Trophoblast cell (in vitro differentiated cells and primary cell): Measurements from ENCODE around the gene TMEM88.

Experiments
- DNase-seq, 2 donors: peaks; one replicate each; pipeline ENCODE4 v3.0.0-alpha.2; 2016
- H2AFZ ChIP-seq: 2 replicates; pipeline ENCODE4 v1.6.1; 2013; ENCODE audit warnings: low read length, moderate library complexity, mild to moderate bottlenecking; ENCODE audit not compliant: insufficient read depth, poor library complexity
- H2AK5ac ChIP-seq: 2 replicates; pipeline ENCODE4 v1.6.1; 2013; ENCODE audit warnings: mild to moderate bottlenecking, low read length
- H2BK120ac ChIP-seq: 2 replicates; pipeline ENCODE4 v1.6.1; 2013; ENCODE audit warnings: low read length, mild to moderate bottlenecking, moderate library complexity; ENCODE audit not compliant: insufficient read depth, poor library complexity
- H2BK12ac ChIP-seq: 2 replicates; pipeline ENCODE4 v1.6.1; 2013; ENCODE audit warnings: mild to moderate bottlenecking, low read length, moderate library complexity
- H2BK5ac ChIP-seq: 2 replicates; pipeline ENCODE4 v1.6.1; 2013; ENCODE audit warnings: low read length, low read depth, moderate library complexity, mild to moderate bottlenecking; ENCODE audit not compliant: poor library complexity
- H3K14ac ChIP-seq: 2 replicates; pipeline ENCODE4 v1.6.1; 2013; ENCODE audit warnings: mild to moderate bottlenecking, low read length
- H3K18ac ChIP-seq: 2 replicates; pipeline ENCODE4 v1.6.1; 2013; ENCODE audit warnings: mild to moderate bottlenecking, low read length
- H3K23ac ChIP-seq: 2 replicates; pipeline ENCODE4 v1.6.1; 2013; ENCODE audit warnings: low read length
- H3K27ac ChIP-seq: 2 replicates; pipeline ENCODE4 v1.5.1; 2013; ENCODE audit warnings: low read depth, mild to moderate bottlenecking, inconsistent platforms, low read length, moderate library complexity
- H3K27me3 ChIP-seq: 2 replicates; pipeline ENCODE4 v1.6.1; 2013; ENCODE audit warnings: inconsistent platforms, mild to moderate bottlenecking, low read length, moderate library complexity; ENCODE audit not compliant: insufficient read depth
- H3K36me3 ChIP-seq, 2 experiments: 1 replicate in 1 of 2; 2 replicates in 1 of 2; pipeline ENCODE4 v1.6.1; 2013; ENCODE audit warnings: low read length in 2 of 2, mild to moderate bottlenecking in 2 of 2, moderate library complexity in 1 of 2; ENCODE audit not compliant: insufficient read depth in 2 of 2, control insufficient read depth in 1 of 2
- H3K4ac ChIP-seq: 2 replicates; pipeline ENCODE4 v1.6.1; 2013; ENCODE audit warnings: low read depth, mild to moderate bottlenecking, low read length, moderate library complexity
- H3K4me1 ChIP-seq, 2 experiments: 1 replicate in 1 of 2; 2 replicates in 1 of 2; pipeline ENCODE4 v1.6.1; 2013; ENCODE audit warnings: low read length in 2 of 2, mild to moderate bottlenecking in 2 of 2, moderate library complexity in 1 of 2; ENCODE audit not compliant: insufficient read depth in 2 of 2, control insufficient read depth in 1 of 2
- H3K4me2 ChIP-seq: 2 replicates; pipeline ENCODE4 v1.6.1; 2013; ENCODE audit warnings: inconsistent platforms, mild to moderate bottlenecking, low read length, moderate library complexity
- H3K4me3 ChIP-seq: 2 replicates; pipeline ENCODE4 v1.5.1; 2013; ENCODE audit warnings: mild to moderate bottlenecking, low read depth, low read length, inconsistent platforms
- H3K79me1 ChIP-seq: one replicate; pipeline ENCODE4 v1.6.1; 2013; ENCODE audit warnings: low read length
- H3K79me2 ChIP-seq: 2 replicates; pipeline ENCODE4 v1.6.1; 2013; ENCODE audit warnings: low read length, mild to moderate bottlenecking; ENCODE audit not compliant: control insufficient read depth, insufficient read depth, poor library complexity
- H3K9ac ChIP-seq: 2 replicates; pipeline ENCODE4 v1.6.1; 2013; ENCODE audit warnings: mild to moderate bottlenecking, low read length
- H3K9me3 ChIP-seq: 2 replicates; pipeline ENCODE4 v1.6.1; 2013; ENCODE audit warnings: low read depth, mild to moderate bottlenecking, control low read depth, inconsistent platforms, low read length; ENCODE audit not compliant: insufficient read depth
- H4K12ac ChIP-seq: 2 replicates; pipeline ENCODE4 v1.6.1; 2013; ENCODE audit warnings: low read depth, mild to moderate bottlenecking, low read length, moderate library complexity
- H4K8ac ChIP-seq: 2 replicates; pipeline ENCODE4 v1.6.1; 2013; ENCODE audit warnings: low read depth, mild to moderate bottlenecking, low read length, moderate library complexity
- H4K91ac ChIP-seq: one replicate; pipeline ENCODE4 v1.6.1; 2013; ENCODE audit warnings: low read depth, mild to moderate bottlenecking, low read length, moderate library complexity
- WGBS: extraction: QIAGEN DNeasy Blood & Tissue Kit; methylation state at CpG from one replicate; pipeline ENCODE4 v1.1.7; 2013; ENCODE audit warnings: missing lambda C conversion rate; ENCODE audit not compliant: insufficient read length, insufficient coverage; ENCODE audit errors: extremely low coverage; 5-methylcytosine and 5-hydroxymethylcytosine counted together

Gene TMEM88

DNA sequence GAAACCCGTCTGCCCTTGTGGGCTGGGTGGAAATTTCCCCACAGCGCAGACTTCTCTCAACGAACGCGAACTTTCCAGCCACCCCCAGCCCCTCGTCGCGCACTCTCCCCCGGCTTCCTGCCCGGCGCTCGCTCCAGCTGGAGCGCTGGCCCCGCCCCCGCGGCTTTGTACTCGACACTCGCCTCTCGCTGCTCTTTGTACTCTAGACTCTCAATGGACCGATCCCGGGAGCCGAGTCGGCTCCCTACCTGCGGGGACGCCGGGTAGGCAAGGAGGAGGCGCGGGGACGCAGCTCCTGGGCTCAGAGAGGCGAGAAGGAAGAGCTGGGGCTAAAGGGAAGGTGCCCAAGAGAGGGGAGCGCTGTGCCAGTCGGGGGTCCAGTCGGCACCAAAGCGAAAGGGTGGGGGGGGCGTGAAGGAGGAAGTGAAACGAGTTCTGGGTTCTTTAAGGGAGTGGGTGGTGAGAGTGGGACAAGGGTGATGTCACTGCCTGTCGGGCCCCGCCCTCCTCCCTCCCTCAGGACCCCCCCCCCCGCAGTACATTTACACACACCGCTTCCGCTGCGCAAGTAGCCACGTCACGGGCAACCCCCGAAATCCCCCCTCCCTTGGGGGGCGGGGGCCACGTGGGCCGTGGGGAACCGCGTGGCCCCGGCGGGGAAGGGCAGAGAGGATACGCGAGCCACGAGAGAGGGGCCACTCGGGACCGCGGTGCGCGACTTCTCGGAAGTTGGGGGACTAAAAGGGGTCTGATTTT lies 11.2 kb upstream of the TMEM88 start:
- Histone ChIP-seq H3K9me3 (peaks cover 3% of the 10 kb centered on the region), H3K27ac (peak overlapping the region; percentile 99), H2BK12ac (peak overlapping the region; percentile 47), H4K8ac (peak overlapping the region; percentile 75), H3K4me3 (peak overlapping the region; percentile 77), H3K4me2 (peak overlapping the region; percentile 98), H2AK5ac (peak overlapping the region; percentile 90), H3K14ac (peak overlapping the region; percentile 96), H2BK120ac (peak overlapping the region; percentile 93), H4K12ac (peak overlapping the region; percentile 81), H3K27me3 (no peaks in the 10 kb centered on the region), H2AFZ (no peak overlapping the region), H2BK5ac (peak overlapping the region; percentile 97), H3K9ac (peak overlapping the region; percentile 78), H3K36me3 (peaks cover 39 to 45% of the 10 kb centered on the region in 2 experiments), H3K79me1 (peaks cover 35% of the 10 kb centered on the region), H4K91ac (peak overlapping the region; percentile 86), H3K23ac (no peak overlapping the region), H3K18ac (peak overlapping the region; percentile 87), H3K4me1 (peaks cover 27 to 28% of the 10 kb centered on the region in 2 experiments), H3K4ac (peak overlapping the region; percentile 66), H3K79me2 (peaks cover 30% of the 10 kb centered on the region)
- WGBS = no CpG with 5 or more reads among the region's 61 CpGs
- DNase-seq = peak; percentile 87 to 90

DNA sequence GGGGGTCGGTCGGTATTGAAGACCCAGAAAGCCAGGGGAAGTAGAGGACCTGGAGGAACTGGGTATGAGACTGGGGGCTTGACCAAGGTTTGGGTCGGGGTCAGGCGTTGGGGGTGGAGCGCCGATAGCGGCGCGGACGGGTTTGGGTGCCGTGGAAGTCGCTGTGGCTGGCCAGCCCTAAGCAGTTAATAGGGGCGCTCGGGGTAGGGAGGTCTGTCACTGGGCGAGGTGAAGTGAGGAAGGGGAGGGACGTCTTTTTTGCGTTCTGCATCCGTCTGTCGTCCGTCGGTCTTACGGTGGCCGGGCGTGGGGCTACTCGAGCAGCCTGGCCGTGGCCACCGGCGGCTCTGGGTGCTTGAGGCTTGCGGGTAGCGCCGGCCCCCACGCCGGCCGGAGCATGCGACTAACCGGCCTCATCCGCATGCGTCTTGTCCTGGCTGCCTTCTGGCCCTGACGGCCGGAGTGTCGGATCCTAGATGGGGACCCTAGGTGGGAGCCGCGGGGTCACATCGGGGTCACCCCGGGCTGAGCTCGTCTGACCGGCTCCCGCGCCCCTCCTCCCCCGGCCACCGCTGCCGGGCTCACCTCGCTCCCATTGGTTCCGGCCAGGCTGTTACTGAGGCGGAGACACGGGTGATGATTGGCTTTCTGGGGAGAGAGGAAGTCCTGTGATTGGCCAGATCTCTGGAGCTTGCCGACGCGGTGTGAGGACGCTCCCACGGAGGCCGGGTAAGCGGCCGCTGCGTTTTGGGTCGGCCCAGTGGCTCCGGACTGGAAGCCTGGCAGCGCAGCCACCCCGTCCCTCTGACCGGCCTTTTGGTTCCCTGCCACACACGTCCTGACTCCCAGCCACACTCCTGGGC lies 10.3 kb upstream of the TMEM88 start:
- Histone ChIP-seq H2AFZ (no peak overlapping the region), H2BK12ac (no peak overlapping the region), H3K9ac (peak overlapping the region; percentile 77), H3K9me3 (peaks cover 3% of the 10 kb centered on the region), H3K23ac (no peak overlapping the region), H2BK120ac (peak overlapping the region; percentile 65), H3K18ac (peak overlapping the region; percentile 79), H4K91ac (peak overlapping the region; percentile 86), H3K4me3 (peak overlapping the region; percentile 77), H3K79me1 (peaks cover 31% of the 10 kb centered on the region), H3K79me2 (peaks cover 28% of the 10 kb centered on the region), H3K4me2 (peak overlapping the region; percentile 98), H3K36me3 (peaks cover 47 to 53% of the 10 kb centered on the region in 2 experiments), H3K27ac (peak overlapping the region; percentile 70), H3K4me1 (peaks cover 19 to 20% of the 10 kb centered on the region in 2 experiments), H2BK5ac (peak overlapping the region; percentile 39), H4K12ac (peak overlapping the region; percentile 17), H2AK5ac (peak overlapping the region; percentile 38), H4K8ac (peak overlapping the region; percentile 27), H3K14ac (peak overlapping the region; percentile 30), H3K4ac (peak overlapping the region; percentile 66), H3K27me3 (no peaks in the 10 kb centered on the region)
- DNase-seq = peak; percentile 86 to 91
- no CpG with 5 or more reads among the region's 71 CpGs for WGBS

DNA sequence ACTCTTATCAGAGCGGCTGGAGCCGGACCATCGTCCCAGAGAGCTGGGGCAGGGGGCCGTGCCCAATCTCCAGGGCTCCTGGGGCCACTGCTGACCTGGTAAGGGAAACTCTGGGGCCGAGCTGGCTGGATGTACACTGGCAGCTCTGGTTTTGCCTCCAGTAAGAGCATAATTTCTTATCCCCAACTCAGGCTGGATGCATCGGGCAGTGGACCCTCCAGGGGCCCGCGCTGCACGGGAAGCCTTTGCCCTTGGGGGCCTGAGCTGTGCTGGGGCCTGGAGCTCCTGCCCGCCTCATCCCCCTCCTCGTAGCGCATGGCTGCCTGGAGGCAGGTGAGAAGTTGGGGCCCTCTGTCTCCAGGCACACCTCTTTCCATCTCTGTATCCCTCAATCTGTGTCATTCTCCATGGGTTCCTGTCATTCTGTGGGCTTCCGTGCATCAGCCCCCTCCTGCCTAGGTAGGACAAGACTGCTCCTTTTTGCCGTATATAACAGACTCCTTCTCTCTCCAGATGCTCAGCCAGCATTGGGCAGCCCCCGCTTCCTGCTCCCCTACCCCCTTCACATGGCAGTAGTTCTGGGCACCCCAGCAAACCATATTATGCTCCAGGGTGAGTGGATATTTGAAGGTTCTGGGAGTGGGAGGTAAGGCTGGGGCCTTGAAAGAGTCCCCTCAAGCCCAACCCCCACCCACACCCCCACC lies 9.4 kb upstream of the TMEM88 start:
- H3K27me3 ChIP-seq = no peaks in the 10 kb centered on the region
- no peak overlapping the region for H4K12ac ChIP-seq
- no peak overlapping the region for H2AK5ac ChIP-seq
- H3K4me3 ChIP-seq = no peak overlapping the region
- H3K9me3 ChIP-seq = peaks cover 3% of the 10 kb centered on the region
- no peak overlapping the region for H4K8ac ChIP-seq
- WGBS = no CpG with 5 or more reads among the region's 15 CpGs
- peak overlapping the region; percentile 38 for H3K18ac ChIP-seq
- H3K4me2 ChIP-seq = peak overlapping the region; percentile 98
- peak overlapping the region; percentile 59 for H3K4ac ChIP-seq
- peaks cover 31% of the 10 kb centered on the region for H3K79me1 ChIP-seq
- H3K4me1 ChIP-seq = peaks cover 10 to 13% of the 10 kb centered on the region in 2 experiments
- H3K36me3 ChIP-seq = peaks cover 51 to 54% of the 10 kb centered on the region in 2 experiments
- peak overlapping the region; percentile 50 for H3K9ac ChIP-seq
- no peak overlapping the region for H3K27ac ChIP-seq
- H3K79me2 ChIP-seq = peaks cover 28% of the 10 kb centered on the region
- H3K14ac ChIP-seq = no peak overlapping the region
- no peak overlapping the region for H2BK12ac ChIP-seq
- no peak overlapping the region for H4K91ac ChIP-seq
- DNase-seq = no peak
- H3K23ac ChIP-seq = no peak overlapping the region
- H2BK5ac ChIP-seq = no peak overlapping the region
- no peak overlapping the region for H2AFZ ChIP-seq
- no peak overlapping the region for H2BK120ac ChIP-seq
